NCI-H1092 treated with DMSO at 0.1 percent for 48 hours (cell line): ENCODE measurements around the gene NEAT1.
"Not testable (repeated sequence)": the region's sequence is repeated elsewhere in the genome, so short reads cannot be mapped to it uniquely, and the experiment has no call there.

Source experiments
- DNase-seq: peaks from one replicate; lab custom pipeline; 2025; lab: John Stamatoyannopoulos, UW

NEAT1 gene

DNA sequence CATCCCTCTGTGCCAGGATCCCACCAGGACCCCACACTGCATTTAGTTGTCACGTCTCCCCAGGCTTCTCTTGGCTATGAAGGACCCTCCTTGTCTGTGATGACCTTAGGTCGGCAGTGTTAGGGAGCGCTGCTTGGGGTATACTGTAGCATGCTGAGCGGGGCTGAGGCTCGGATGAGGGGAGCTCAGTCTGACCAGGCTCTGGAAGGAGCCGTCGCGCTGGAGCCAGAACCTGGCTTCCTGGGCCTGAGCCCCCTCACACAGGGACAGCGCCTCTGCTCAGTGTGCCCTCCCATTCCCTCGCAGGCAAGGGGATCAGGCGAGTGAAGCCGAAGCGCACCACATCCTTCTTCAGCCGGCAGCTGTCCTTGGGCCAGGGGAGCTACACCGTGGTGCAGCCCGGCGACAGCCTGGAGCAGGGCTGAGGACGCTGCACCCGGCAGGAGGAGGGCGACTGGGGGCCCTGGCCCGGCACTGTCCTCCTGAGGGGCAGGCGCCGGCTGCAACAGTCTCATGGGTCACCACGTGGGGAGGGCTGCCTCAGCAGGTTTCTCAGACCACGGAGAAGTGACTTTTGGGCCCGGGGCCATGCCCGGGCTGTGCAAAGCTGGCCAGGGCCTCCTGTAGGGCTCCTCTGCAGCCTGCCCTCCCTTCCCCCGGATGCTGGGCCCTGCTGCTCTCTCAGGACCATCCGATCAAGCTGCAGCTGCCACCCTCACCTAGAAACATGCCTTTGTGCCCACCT, 11.5 kb upstream of the NEAT1 start:
- DNase-seq, result no peak

GRCh38 chr11:65411681-65412070, 10.9 kb upstream of the NEAT1 start:
- no peak for DNase-seq

DNA sequence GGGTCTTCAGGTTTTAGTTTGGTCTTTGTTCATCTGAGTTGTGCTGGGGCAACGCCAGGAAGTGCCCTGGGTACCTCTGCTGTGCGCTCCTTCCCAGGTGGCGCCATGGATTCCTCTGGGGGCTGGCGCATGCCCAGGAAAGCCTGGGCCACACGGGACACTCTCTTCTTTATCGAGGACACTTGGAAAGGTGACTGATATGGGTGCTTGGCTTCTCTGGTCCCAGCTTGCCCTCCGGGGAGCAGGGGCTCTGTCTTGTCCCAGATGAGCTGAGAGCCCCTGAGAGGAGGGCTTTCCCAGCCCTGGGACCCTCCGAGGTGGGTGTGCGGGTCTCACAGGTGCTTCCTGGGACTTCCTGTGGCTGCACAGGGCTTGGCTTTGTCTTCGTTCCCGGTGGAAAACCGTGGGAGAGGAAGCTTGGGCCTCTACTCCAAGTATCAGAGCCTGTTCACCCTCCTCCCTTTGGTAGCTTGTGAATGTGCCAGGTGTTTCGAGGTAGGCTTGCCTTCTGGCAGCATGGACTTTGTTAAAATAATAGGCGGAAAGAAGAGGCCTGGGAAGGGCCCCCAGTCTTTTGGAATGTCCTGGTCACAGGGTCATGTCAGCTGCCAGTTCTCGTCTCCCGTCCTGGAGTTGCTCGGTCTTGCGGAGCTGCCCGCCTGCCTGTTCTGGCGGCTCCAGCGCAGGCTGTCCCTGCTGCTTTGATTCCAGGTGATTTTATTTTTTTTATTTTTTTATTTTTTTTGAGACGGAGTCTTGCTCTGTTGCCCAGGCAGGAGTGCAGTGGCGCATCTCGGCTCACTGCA, 10.1 kb upstream of the NEAT1 start:
- DNase-seq, result no peak

DNA sequence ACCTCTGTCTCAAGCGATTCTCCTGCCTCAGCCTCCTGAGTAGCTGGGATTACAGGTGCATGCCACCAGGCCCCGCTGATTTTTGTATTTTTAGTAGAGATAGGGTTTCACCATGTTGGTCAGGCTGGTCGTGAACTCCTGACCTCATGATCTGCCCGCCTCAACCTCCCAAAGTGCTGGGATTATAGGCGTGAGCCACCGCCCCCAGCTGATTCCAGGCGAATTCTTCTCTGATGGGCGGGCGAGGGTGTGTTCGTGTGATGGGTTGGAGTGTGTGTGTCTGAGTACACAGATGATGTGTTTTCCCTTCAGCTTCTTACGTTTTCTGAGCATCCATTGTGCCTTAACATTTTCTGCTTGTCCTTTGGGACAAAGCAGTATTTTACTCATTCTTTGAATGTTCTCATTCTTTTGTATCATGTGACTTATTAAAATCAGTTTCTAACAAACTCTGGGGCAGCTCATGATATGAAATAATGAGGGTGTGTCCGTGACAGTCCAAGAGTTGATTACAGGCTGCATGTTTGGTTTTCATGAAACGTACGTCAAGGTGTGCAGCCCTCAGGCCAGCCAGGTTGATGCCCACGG, 9.4 kb upstream of the NEAT1 start:
- DNase-seq, result not testable (repeated sequence)

DNA sequence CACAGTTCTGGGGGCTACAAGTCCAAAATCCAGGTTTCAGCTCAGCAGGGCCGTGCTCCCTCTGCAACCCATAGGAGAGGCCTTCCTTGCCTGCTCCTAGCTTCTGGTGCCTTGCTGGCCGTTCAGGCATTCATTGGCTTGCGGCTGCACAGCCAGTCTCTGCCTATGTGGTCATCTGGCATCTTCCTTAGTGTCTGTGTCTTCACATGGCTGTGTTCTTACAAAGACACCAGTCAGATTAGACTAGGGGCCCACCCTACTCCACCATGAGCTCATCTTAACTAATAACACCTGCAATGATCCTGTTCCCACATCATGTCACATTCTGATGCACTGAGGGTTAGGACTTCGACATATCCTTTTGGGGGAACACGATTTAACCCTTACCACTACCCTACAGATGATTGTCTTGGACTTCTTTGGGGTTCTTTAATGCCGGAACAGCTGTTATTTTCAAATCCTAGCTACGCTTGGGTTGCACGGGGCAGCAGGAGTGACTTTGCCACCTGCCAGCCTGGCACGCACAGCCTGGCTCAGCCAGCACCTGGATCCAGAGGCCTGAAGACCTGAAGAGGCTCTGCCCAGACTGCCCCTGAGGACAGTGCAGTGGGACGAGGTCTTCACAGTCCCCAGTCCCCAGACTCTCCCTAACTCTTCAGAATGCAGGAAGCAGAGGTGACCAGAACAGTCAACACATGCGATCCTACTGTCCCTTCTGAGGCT, 7.7 kb upstream of the NEAT1 start:
- no peak for DNase-seq

DNA sequence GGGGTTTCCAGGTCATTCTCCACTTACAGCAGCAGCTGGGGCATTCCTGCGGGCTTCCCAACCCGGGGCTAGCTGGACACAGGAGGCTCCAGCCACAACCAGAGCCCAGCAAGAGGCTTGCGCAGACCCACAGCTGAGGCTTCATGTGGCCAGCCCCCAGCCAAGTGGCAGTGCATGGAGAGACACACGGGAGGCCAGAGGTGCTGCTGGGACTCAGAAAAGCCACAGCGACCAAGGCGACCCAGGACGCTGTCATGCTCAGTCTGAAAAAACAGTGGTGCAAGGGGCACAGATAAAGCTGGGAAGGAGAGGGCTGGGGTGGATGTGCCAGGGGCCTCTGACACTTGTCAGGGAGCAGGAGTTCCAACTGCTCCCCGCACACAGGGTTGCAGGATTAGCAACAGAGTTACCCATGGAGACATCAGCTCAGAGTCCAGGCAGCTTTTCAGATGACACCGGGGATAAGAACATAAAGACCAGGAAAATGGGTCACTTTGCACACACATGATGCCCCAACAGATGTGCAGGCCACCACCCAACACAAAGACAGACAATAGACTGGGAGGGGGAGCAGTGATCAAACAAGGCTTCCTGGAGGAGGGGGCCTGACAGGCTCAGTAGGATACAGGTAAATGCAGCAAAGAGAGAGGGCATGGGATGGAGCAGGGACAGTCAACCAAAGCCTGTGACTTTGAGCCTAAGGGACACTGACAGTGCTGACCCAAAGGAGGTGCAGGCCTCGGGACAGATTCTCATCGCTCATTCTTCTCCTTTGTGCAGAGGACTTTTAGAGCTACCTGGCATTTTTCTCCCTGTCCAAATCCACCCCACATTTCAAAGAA, 6.9 kb upstream of the NEAT1 start:
- DNase-seq, result no peak

DNA sequence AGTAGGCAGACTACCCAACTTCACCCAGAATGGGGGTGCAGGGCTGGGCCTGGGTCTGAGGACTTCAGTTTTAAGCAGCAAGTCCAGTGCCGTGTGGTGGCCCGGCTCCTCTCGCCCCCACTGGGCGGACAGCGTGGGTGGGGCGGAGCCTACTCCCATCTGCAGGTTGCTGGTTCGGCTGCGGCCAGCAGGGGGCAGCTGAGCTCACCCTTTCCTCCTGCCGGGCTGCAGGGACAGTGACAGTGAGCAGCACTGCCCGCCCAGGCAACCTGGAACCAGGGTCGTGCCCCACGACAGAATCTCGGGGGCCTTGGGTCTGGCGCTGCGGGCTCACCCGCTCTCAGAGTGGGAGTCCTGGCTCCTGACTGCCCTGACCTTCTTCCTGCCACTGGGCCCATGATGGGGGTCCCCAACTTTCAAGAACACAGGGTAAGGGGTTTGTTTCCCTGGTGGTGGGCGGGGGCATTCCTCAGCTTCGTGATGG, 6.2 kb upstream of the NEAT1 start:
- DNase-seq, result peak; percentile 80

- no peak for DNase-seq
Measured at GRCh38 chr11:65416841-65417701, 5.5 kb upstream of the NEAT1 start.

GRCh38 chr11:65417702-65418430, 4.7 kb upstream of the NEAT1 start:
- no peak for DNase-seq

- DNase-seq, result no peak
Measured at GRCh38 chr11:65418431-65418680, 4.2 kb upstream of the NEAT1 start.

GRCh38 chr11:65418681-65419459, 3.7 kb upstream of the NEAT1 start:
- DNase-seq, result peak; percentile 89

- no peak for DNase-seq
Measured at GRCh38 chr11:65419460-65419771, 3.2 kb upstream of the NEAT1 start.

- DNase-seq, result no peak
Measured at GRCh38 chr11:65419772-65420481, 2.7 kb upstream of the NEAT1 start.

GRCh38 chr11:65420506-65420905, 2.1 kb upstream of the NEAT1 start:
- DNase-seq, result no peak

GRCh38 chr11:65420979-65421793, 1.4 kb upstream of the NEAT1 start:
- DNase-seq, result peak; percentile 62

GRCh38 chr11:65421794-65422632, 585 bp upstream of the NEAT1 start:
- DNase-seq, result peak; percentile 84
